Neural progenitor cell (in vitro differentiated cells): ENCODE results near the gene EEF2K.

Source experiments
- CTCF ChIP-seq: fragments of 200-600 bp; sonication (generic); IDR thresholded peaks from 2 replicates; pipeline ENCODE4 v1.5.1; 2017; ENCODE audit warnings: antibody characterized with exemption, mild to moderate bottlenecking
- EZH2 ChIP-seq: fragments of 200-600 bp; sonication (generic); IDR thresholded peaks from 2 replicates; pipeline ENCODE4 v1.6.1; 2017; ENCODE audit warnings: antibody characterized with exemption, mild to moderate bottlenecking, moderate library complexity

- TF ChIP-seq CTCF, result no peak
- no peak for TF ChIP-seq EZH2
Measured at GRCh38 chr16:22328081-22328725, 122.1 kb downstream of the EEF2K start.
